Sigmoid colon (tissue), 4 donors: ENCODE data around the gene PHLDB1.

Experiments used
- EP300 ChIP-seq, 4 donors: sonication (generic); formaldehyde crosslinking; IDR thresholded peaks; one replicate each; pipeline ENCODE4 v1.6.1; 2017; ENCODE audit warnings: antibody characterized with exemption in 4 of 4
- POLR2A ChIP-seq, 2 donors: fragments of 450-650 bp; IDR thresholded peaks; one replicate each; pipeline ENCODE4 v1.6.1; 2016; ENCODE audit warnings: antibody characterized with exemption in 2 of 2, mild to moderate bottlenecking in 2 of 2, moderate library complexity in 2 of 2
- TF ChIP-seq, protein P1 (sequence below), 4 experiments: fragments of 450-650 bp in 3 of 4; fragments of 200-600 bp in 1 of 4; IDR thresholded peaks; one replicate each; pipeline ENCODE4 v1.5.1; 2016 to 2019; ENCODE audit warnings: antibody characterized with exemption in 4 of 4, mild to moderate bottlenecking in 3 of 4, moderate library complexity in 2 of 4

DNA sequence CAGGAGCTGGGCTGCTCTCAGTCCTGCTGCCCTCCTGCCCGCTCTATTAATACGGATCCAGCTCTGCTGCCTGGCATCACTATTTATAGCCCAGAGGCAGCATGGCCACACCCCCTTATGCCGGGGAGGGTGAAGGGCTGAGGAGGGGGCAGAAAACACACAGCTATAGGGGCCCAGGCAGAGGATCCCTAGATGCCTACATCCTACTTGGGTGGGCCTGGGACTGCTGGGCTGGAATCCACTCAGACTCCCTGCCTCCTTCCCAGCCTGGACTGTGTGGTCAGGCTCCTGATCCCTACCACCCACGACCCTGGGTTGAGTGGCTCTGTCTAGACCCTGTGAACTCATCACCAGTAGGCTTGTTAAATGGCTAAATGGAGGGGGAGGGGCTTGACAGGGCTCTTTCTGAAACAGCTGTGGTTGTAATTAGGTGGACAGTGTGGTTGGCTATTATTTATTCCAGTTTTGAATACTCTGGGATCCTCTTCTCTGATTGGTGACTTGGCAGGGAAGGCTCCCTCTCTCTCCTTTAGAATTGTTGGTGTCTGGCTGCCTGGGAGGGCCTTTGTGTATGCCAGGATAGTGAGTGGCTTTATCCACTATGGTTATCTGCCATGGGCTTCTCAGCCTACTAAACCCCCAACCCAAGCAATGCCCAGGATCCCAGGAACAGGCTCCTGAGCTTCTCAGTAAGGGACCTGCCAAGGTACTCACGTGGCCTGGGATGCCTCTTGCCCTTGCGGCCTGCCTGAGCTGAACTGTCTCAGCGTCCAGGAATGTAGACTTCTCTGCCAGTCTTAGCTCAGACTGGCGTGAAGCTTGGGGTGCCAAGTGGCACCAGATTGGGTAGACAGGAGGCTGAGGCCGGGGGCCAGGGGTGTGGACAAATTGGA lies 15.2 kb downstream of the PHLDB1 start:
- TF ChIP-seq, protein P1, sequence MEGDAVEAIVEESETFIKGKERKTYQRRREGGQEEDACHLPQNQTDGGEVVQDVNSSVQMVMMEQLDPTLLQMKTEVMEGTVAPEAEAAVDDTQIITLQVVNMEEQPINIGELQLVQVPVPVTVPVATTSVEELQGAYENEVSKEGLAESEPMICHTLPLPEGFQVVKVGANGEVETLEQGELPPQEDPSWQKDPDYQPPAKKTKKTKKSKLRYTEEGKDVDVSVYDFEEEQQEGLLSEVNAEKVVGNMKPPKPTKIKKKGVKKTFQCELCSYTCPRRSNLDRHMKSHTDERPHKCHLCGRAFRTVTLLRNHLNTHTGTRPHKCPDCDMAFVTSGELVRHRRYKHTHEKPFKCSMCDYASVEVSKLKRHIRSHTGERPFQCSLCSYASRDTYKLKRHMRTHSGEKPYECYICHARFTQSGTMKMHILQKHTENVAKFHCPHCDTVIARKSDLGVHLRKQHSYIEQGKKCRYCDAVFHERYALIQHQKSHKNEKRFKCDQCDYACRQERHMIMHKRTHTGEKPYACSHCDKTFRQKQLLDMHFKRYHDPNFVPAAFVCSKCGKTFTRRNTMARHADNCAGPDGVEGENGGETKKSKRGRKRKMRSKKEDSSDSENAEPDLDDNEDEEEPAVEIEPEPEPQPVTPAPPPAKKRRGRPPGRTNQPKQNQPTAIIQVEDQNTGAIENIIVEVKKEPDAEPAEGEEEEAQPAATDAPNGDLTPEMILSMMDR (IDR thresholded peaks at IDR 0.05), result no peak
- TF ChIP-seq EP300 (IDR thresholded peaks at IDR 0.05) (no peak), POLR2A (IDR thresholded peaks at IDR 0.05) (no peak)
